Measurements from ENCODE around the gene COQ5.

The COQ5 gene

DNA sequence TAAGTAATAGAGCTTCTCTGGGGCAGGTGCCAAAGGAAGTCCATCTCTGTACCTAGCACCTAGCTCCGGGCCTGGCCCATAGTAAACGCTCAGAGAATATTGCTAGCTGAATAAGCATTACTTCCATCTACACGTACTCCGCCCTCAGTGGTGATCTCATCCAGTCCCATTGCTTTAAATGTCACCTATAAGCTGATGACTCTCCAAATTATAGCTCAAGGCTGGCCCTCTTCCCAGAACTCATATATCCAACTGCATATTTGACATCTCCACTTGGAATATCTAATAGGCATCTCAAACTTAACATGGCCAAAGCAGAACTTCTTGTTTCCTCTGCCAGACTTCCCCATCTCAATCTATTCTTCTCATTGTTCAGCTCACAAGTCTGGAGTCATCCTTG lies 39.9 kb downstream of the COQ5 start (continued):
- TF ChIP-seq SCRT2 (tag by site-specific recombination; IDR thresholded peaks at IDR 0.05) (no peak), ZNF830 (tag by site-specific recombination; IDR thresholded peaks at IDR 0.05; ENCODE audit: low read depth) (no peak), ZBTB21 (tag by site-specific recombination; IDR thresholded peaks at IDR 0.05) (no peak), KLF9 (tag by site-specific recombination; IDR thresholded peaks at IDR 0.05; ENCODE audit: low read depth) (no peak), REPIN1 (tag by site-specific recombination; IDR thresholded peaks at IDR 0.05; ENCODE audit: low read depth) (no peak), ZBTB48 (tag by site-specific recombination; IDR thresholded peaks at IDR 0.05) (no peak), ZNF174 (tag by site-specific recombination; IDR thresholded peaks at IDR 0.05) (no peak), ZNF548 (tag by site-specific recombination; IDR thresholded peaks at IDR 0.05) (no peak)
- TF ChIP-seq, protein P1, sequence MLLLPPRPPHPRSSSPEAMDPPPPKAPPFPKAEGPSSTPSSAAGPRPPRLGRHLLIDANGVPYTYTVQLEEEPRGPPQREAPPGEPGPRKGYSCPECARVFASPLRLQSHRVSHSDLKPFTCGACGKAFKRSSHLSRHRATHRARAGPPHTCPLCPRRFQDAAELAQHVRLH (tag by site-specific recombination; IDR thresholded peaks at IDR 0.05), result no peak
- TF ChIP-seq, protein P2, sequence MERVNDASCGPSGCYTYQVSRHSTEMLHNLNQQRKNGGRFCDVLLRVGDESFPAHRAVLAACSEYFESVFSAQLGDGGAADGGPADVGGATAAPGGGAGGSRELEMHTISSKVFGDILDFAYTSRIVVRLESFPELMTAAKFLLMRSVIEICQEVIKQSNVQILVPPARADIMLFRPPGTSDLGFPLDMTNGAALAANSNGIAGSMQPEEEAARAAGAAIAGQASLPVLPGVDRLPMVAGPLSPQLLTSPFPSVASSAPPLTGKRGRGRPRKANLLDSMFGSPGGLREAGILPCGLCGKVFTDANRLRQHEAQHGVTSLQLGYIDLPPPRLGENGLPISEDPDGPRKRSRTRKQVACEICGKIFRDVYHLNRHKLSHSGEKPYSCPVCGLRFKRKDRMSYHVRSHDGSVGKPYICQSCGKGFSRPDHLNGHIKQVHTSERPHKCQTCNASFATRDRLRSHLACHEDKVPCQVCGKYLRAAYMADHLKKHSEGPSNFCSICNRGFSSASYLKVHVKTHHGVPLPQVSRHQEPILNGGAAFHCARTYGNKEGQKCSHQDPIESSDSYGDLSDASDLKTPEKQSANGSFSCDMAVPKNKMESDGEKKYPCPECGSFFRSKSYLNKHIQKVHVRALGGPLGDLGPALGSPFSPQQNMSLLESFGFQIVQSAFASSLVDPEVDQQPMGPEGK (tag by site-specific recombination; IDR thresholded peaks at IDR 0.05), result peak; percentile 31; the same call in 1 of the 2 replicates
- TF ChIP-seq, protein P3, sequence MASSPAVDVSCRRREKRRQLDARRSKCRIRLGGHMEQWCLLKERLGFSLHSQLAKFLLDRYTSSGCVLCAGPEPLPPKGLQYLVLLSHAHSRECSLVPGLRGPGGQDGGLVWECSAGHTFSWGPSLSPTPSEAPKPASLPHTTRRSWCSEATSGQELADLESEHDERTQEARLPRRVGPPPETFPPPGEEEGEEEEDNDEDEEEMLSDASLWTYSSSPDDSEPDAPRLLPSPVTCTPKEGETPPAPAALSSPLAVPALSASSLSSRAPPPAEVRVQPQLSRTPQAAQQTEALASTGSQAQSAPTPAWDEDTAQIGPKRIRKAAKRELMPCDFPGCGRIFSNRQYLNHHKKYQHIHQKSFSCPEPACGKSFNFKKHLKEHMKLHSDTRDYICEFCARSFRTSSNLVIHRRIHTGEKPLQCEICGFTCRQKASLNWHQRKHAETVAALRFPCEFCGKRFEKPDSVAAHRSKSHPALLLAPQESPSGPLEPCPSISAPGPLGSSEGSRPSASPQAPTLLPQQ (tag by site-specific recombination; IDR thresholded peaks at IDR 0.05), result 0 out of 2 replicates have a peak, but pooled peaks have one; percentile 32

DNA sequence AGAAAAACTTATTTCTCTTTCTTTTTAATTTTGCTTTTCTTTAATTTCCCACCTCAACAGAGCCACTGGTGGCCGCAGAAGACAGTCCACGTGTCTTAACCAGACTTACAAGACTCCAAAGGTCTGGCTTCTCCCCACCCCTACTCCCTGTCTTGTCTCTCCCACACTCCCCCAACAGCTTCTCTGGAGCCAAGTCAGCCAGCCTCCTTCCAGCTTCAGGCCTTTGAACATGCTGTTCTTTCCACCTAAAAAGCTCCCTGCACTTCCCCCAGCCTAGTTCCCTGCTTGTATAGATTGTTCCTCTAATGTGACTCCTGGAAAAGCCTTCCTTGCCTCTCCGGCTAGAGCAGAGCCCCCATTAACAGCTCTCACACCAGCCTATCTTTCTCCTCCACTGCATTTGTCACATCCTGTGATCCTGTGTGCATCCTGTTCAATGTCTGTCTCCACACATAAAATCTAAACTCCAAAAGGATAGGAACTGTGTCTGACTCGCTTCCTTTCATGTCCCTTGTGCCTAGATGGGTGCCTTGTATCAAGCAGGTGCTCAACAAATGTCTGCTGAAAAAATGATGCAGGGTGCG lies 40.8 kb downstream of the COQ5 start:
- Histone ChIP-seq H3K4me1 (ENCODE audit: control insufficient read depth, insufficient read depth, low read length) (no peaks in the 10 kb centered on the region; the same call in 1 of the 2 replicates), H3K9me3 (ENCODE audit: control insufficient read depth, insufficient read depth, low read depth, low read length) (no peaks in the 10 kb centered on the region), H3K36me3 (ENCODE audit: control insufficient read depth in 2 of 2, insufficient read depth in 1 of 2, low read length in 2 of 2) (peaks cover 0 to 10% of the 10 kb centered on the region in 2 experiments; a peak in 2 of 3 replicates), H3K27ac (ENCODE audit: extremely low read depth, low read depth, low read length) (no peak overlapping the region), H3K4me3 (ENCODE audit: low read depth, low read length) (no peak overlapping the region)
- CTCF ChIA-PET, result interaction anchor here (0.6 to 2.3 kb wide), 3 partner anchors 13 to 93 kb away, joined by 3 to 7 read pairs (median 3); no protein-coding TSS in a partner anchor
- POLR2A ChIA-PET, result interaction anchor here (1.0 to 1.3 kb wide), 3 partner anchors 9 to 50 kb away, joined by 3 read pairs; no protein-coding TSS in a partner anchor
- no peak for TF ChIP-seq KLF1 (tag by site-specific recombination; IDR thresholded peaks at IDR 0.05)
- TF ChIP-seq RBAK (tag by site-specific recombination; IDR thresholded peaks at IDR 0.05), result no peak
- TF ChIP-seq BCL11A (tag by site-specific recombination; IDR thresholded peaks at IDR 0.05; ENCODE audit: low read depth), result no peak
- TF ChIP-seq ZNF416 (tag by site-specific recombination; IDR thresholded peaks at IDR 0.05), result no peak
- no peak for TF ChIP-seq ZNF624 (tag by site-specific recombination; IDR thresholded peaks at IDR 0.05)
- TF ChIP-seq, protein P4, sequence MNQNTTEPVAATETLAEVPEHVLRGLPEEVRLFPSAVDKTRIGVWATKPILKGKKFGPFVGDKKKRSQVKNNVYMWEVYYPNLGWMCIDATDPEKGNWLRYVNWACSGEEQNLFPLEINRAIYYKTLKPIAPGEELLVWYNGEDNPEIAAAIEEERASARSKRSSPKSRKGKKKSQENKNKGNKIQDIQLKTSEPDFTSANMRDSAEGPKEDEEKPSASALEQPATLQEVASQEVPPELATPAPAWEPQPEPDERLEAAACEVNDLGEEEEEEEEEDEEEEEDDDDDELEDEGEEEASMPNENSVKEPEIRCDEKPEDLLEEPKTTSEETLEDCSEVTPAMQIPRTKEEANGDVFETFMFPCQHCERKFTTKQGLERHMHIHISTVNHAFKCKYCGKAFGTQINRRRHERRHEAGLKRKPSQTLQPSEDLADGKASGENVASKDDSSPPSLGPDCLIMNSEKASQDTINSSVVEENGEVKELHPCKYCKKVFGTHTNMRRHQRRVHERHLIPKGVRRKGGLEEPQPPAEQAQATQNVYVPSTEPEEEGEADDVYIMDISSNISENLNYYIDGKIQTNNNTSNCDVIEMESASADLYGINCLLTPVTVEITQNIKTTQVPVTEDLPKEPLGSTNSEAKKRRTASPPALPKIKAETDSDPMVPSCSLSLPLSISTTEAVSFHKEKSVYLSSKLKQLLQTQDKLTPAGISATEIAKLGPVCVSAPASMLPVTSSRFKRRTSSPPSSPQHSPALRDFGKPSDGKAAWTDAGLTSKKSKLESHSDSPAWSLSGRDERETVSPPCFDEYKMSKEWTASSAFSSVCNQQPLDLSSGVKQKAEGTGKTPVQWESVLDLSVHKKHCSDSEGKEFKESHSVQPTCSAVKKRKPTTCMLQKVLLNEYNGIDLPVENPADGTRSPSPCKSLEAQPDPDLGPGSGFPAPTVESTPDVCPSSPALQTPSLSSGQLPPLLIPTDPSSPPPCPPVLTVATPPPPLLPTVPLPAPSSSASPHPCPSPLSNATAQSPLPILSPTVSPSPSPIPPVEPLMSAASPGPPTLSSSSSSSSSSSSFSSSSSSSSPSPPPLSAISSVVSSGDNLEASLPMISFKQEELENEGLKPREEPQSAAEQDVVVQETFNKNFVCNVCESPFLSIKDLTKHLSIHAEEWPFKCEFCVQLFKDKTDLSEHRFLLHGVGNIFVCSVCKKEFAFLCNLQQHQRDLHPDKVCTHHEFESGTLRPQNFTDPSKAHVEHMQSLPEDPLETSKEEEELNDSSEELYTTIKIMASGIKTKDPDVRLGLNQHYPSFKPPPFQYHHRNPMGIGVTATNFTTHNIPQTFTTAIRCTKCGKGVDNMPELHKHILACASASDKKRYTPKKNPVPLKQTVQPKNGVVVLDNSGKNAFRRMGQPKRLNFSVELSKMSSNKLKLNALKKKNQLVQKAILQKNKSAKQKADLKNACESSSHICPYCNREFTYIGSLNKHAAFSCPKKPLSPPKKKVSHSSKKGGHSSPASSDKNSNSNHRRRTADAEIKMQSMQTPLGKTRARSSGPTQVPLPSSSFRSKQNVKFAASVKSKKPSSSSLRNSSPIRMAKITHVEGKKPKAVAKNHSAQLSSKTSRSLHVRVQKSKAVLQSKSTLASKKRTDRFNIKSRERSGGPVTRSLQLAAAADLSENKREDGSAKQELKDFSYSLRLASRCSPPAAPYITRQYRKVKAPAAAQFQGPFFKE (tag by site-specific recombination; IDR thresholded peaks at IDR 0.05; ENCODE audit: borderline replicate concordance), result no peak
- TF ChIP-seq, protein P5, sequence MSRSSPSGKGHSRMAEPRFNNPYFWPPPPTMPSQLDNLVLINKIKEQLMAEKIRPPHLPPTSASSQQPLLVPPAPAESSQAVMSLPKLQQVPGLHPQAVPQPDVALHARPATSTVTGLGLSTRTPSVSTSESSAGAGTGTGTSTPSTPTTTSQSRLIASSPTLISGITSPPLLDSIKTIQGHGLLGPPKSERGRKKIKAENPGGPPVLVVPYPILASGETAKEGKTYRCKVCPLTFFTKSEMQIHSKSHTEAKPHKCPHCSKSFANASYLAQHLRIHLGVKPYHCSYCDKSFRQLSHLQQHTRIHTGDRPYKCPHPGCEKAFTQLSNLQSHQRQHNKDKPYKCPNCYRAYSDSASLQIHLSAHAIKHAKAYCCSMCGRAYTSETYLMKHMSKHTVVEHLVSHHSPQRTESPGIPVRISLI (tag by site-specific recombination; IDR thresholded peaks at IDR 0.05), result no peak
- TF ChIP-seq ZNF211 (tag by site-specific recombination; IDR thresholded peaks at IDR 0.05; ENCODE audit: low read depth), result no peak
- TF ChIP-seq, protein P6, sequence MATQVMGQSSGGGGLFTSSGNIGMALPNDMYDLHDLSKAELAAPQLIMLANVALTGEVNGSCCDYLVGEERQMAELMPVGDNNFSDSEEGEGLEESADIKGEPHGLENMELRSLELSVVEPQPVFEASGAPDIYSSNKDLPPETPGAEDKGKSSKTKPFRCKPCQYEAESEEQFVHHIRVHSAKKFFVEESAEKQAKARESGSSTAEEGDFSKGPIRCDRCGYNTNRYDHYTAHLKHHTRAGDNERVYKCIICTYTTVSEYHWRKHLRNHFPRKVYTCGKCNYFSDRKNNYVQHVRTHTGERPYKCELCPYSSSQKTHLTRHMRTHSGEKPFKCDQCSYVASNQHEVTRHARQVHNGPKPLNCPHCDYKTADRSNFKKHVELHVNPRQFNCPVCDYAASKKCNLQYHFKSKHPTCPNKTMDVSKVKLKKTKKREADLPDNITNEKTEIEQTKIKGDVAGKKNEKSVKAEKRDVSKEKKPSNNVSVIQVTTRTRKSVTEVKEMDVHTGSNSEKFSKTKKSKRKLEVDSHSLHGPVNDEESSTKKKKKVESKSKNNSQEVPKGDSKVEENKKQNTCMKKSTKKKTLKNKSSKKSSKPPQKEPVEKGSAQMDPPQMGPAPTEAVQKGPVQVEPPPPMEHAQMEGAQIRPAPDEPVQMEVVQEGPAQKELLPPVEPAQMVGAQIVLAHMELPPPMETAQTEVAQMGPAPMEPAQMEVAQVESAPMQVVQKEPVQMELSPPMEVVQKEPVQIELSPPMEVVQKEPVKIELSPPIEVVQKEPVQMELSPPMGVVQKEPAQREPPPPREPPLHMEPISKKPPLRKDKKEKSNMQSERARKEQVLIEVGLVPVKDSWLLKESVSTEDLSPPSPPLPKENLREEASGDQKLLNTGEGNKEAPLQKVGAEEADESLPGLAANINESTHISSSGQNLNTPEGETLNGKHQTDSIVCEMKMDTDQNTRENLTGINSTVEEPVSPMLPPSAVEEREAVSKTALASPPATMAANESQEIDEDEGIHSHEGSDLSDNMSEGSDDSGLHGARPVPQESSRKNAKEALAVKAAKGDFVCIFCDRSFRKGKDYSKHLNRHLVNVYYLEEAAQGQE (tag by site-specific recombination; IDR thresholded peaks at IDR 0.05), result no peak
